NCI-H524 treated with DMSO at 0.1 percent for 48 hours (cell line): Measurements from ENCODE around the gene CDH3.

Experiments used
- DNase-seq: peaks from one replicate; lab custom pipeline; 2025; lab: John Stamatoyannopoulos, UW

The CDH3 gene

DNA sequence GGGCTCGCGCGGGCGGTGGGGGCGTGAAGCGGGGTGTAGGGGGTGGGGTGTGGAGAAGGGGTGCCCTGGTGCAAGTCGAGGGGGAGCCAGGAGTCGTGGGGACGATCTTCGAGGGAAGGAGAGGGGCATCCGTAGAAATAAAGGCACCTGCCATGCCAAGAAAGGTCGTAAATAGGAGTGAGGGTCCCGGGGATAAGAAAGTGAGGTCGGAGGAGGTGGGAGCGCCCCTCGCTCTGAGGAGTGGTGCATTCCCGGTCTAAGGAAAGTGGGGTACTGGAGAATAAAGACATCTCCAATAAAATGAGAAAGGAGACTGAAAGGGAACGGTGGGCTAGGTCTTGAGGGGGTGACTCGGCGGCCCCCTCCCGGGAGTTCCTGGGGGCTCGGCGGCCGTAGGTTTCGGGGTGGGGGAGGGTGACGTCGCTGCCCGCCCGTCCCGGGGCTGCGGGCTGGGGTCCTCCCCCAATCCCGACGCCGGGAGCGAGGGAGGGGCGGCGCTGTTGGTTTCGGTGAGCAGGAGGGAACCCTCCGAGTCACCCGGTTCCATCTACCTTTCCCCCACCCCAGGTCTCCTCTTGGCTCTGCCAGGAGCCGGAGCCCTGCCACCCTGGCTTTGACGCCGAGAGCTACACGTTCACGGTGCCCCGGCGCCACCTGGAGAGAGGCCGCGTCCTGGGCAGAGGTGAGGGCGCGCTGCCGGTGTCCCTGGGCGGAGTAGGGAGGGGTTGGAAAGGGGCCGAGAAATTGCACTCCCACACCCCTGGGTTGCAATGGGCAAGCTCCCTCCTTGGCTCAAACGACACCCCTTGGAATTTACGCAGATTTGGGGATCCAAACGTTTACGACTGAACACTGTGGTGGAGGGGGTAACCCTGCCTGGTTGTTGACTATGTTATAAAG, 92.9 kb downstream of the CDH3 start:
- DNase-seq: no peak

DNA sequence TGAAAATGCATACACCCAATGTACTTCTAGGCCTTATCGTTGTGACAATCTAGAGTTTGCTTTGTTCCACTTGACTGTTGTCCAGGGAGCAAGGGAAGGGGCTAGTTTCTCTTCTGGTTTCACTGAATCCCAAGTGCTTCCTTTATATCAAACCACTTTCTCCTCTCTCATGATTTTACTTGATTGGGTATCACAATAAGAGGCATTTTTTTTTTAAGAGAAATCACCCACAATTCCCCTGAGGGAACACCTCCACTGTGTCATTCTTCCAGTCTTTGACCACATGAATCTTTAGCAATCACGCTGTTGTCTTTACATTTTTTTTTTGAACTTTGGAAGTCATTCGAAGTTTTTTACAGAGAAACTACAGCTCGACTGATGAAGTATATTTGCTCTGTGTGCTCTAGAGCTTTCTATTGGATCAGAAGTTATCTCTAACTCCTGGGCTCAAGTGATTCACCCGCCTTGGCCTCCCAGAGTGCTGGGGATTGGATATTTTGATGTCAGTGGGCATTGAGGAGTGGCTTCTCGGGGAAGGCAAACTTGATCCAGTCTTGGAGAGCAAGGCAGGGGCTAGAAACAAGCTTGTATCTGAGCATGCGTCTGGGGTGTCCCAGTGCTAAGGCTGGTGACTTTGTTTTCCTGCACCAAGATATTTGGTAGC, 95.0 kb downstream of the CDH3 start:
- DNase-seq: no peak

DNA sequence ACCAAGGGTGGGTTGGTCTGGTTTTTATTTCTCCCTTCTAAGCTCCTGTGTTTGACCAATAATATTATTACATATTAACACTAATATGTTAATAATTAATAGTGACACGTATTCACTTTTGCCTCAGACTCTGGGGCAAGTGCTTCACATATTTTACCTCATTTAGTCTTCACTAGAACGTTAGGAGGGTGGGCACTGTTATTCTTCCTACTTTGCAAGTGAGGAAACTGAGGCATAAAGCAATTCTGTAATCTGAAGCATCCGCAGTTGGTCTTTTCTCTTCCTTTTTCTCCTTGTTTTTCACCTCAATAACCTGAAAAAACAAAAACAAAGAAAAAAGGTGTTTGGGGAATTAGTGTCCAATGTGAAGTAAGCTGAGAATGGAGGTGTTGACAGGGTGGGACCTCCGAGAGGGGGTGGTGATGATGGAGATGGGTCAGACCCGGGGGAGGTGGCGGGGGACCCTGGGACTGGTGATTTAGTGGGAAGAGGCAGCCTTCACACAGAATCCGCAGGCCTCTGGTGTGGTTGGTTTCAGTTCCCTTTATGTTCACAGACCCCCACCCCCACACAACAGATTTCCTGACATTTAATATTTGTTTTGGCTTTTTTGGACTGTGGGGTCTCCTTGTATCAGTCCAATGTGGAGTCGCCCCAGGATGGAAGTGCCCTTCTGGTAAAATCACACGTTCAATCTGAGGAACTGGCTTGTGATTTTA, 95.7 kb downstream of the CDH3 start:
- no peak for DNase-seq

DNA sequence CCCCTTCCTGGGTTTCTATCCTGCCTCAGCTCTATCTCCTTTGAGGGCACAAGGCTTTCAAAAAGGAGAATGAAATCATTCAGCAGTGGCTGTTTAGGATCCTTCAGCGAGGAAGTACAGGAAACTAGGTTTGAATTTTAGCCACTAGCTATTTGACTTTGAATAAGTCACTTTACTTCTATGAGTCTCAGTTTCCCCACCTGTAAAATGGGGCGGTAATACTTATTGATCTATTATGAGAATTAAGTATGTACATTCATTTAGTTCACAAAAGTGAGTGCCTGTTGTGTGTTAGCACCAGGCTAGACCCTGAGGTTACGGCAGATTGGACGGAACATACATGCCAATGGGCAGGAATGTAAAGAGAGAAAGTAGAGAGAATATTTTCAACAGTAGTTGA, 98.6 kb downstream of the CDH3 start:
- DNase-seq: no peak

DNA sequence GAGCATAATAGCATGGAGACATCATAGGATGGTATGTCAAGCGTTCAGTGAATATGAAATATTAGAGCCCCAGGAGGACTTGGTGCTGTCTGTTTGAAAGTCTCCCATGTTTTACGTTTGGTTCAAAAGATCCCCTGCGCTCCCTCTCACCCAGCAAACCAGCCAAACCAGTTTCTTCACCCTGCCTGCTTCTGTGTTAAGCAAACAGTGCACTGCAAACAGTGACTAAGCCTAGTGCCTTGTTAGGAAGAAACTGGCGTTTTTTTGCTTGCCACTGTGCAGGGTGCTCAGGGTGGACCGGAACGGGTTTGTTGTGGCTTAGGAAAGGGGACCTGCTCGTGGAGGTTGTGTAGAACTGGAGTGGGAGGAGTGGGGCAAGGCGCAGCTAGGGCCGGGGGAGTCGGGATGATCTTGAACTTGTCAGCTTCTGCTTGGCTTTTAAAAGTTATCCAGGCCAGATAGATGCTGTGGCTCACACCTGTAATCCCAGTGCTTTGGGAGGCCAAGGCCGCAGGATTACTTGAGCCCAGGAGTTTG, 99.7 kb downstream of the CDH3 start:
- no peak for DNase-seq

DNA sequence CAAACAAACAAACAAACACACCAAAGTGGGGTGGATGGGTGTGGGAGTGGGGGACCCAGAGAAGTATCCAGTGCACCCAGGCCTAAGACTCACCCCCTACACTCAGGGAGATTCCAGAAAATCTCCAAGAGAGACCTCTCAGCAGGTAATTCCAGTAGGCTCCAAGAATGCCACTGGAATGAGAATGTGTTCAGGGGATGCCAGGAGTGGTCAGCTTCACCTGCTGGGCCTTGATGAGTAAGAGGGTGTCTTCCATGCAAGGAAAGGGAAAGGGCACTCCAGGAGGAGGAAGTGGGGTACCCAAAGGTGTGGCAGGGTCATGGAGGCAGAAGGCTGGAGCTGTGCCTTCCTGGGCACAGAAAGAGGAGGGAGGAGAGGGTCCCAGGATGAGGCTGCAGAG, 101.8 kb downstream of the CDH3 start:
- DNase-seq: no peak

DNA sequence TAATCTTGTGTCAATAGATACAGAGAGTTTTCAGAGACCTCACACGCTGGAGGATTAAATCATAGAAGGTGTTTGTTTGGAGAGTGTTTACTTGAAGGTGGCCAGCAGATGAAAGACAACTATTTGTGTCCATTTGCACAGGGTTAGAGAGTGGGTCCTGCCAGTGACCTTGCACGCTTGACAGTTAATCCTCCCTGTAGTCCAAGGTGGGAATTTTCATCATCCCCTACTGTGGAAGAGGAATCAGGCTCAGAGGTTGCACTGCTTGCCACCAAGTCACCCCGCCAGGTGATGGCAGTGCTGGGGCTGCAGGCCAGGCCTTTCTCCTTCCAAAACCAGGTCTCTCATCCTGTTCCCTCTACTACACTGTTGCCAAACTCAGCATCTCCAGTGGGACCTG, 104.3 kb downstream of the CDH3 start:
- no peak for DNase-seq
